HG03565 (cell line): Measurements from ENCODE around the gene SEC14L3.
"Not testable (repeated sequence)": the region's sequence is repeated elsewhere in the genome, so short reads cannot be mapped to it uniquely, and the experiment has no call there.

Experiments
- ATAC-seq: cut with Tn5 transposase; IDR thresholded peaks from one replicate; pipeline ENCODE4 v1.9.1; 2021; ENCODE audit warnings: mild to moderate bottlenecking, moderate library complexity; ENCODE audit not compliant: unreplicated experiment

The SEC14L3 gene

DNA sequence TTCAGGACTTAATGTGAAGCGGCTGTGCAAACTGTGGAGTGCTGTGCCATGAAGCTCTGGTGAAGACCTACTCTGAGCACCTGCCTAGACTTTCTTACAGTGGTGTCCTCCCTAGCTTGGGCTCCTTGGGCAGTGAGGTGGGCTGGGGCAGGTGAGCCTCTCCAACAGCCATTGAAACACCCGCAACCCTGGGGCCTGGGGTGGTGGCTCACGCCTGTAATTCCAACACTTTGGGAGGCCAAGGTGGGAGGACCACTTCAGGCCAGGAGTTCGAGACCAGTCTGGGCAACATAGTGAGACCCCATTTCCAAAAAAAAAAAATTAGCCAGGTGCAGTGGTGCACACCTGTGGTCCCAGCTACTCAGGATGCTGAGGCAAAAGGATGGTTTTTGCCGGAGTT lies 14.3 kb upstream of the SEC14L3 start:
- no peak for ATAC-seq

DNA sequence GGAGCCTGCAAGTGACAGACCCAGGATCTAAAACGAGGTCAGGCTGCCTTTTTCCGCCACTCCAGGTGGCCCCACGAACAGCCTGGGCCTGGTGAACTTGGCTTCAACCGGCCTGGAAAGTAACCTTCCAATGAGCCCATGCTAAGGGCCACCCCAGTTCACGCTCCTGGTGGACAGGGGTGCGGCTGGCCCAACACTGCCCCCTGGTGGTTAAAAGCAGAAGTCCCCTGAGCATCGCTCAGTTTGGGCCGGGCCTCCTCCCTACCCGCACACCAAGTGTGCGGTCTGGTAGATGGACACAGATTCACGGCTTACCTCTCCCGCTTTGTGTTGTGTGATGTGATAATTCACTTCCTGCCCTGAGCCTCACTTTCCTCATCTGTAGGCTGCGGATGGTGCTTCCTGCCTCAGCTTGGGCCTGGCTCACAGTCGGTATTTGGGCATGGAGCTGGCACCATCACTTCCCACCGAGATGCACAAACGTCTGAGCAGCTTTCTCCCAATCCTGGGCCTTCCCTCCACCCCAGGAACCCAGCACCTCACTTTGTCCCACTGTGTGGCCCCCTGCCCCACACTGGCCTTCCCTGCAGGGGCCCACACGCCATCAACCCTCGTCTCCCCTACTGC lies 13.7 kb upstream of the SEC14L3 start:
- ATAC-seq = no peak

DNA sequence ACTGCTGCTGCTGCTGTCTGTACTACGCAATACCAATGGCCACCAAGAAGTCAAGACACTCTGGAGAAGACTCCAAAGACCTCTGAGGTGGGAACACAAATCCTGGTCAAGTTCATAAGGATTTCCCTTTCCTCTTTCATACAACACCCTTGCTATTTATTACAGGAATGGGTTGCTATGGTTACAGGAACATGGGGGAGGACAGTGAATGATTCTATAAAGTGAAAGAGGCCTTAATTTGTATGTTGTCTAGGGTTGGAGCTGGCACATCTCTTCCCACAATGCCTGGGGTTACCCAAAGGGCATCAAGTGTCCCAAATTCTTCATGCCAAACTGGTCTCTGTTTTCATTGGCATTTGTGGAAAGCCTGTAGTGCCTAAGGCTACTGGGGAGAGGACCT lies 11.4 kb upstream of the SEC14L3 start:
- no peak for ATAC-seq

DNA sequence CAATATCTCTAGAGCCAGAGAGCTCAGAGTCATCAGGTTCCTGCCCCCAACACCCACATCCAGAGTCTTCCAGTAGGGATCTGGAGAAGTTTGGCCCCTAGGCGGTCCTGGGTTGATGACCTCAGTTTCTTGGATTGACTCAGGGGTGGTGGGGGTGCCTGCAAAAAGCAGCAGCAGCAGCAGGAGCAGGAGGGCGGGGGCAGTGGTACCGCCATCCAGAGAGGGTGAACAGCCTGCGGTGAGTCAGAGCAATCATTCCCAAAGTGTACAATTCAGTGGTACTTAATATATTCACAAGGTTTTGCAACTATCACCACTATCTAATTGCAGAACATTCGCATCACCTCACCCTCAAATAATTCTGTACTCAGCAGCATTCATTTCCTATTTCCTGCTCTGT lies 9.9 kb upstream of the SEC14L3 start:
- ATAC-seq = no peak

DNA sequence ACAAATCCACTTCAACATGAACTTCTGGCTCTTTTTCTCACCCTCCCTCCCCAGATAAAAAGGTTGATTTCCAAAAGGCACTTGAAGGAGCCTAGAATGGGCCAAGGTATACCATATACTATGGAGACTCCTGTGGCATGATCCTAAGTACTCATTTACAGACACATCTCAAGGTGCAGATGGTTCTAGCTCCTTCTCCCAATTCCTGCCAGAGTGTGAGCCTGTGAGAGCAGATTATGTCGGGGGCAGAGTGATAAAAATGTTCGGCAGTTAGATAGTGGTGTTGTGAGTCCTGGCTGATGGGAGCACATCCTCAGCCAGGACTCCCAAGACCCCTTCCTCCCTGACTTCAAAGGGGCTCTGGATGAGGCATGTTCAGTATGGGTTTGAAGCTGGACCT lies 8.2 kb upstream of the SEC14L3 start:
- no peak for ATAC-seq

DNA sequence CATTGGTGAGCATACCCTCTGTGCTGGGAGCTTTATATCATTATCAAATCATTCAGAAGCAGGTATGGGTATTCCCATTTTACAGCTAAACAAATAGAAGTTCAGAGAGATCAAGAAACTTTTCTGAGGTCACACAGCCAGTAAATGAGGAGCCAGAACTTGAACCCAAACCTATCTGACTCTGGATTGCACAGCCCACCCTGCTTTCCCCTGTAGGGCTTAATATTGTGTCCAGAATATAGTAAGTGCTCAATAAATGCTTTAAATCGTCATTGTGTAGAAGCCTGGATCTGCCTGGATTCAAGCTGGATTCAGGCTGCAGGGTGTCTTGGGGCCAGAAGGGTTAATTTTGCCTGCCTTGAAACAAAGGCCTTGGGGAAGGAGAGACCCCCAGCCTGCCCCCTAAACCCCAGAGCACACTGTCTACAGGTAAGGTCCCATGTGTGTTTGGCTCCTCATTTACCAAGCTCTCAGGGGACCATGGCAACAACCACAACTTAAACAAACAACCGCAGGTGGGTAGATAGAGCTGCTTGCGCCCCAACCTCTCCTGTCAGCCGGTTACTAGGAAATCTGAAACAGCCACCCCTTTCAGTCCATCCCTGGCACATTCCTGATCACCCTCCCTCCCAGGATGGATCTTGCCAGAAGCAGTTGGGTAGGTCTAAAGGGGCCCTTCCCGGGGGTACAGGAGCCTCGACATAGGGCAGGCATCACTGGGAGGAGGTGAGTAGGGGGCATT lies 3.0 kb upstream of the SEC14L3 start:
- ATAC-seq = no peak

DNA sequence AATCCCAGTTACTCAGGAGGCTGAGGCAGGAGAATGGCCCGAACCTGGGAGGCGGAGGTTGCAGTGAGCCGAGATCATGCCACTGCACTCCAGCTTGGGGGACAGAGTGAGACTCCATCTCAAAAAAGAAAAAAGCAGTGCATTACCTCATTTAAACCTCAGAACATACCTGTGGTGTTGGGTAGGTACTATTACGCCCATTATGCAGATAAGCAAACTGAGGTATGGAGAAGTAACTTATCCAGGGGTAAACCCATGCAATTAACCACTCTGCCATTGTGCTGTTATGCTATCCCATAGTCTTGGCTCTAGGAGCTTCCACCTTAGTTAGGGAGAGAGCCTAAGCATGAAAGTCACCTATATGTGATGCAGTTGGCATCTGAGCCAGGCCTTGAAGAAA lies 2.3 kb upstream of the SEC14L3 start:
- ATAC-seq = no peak

DNA sequence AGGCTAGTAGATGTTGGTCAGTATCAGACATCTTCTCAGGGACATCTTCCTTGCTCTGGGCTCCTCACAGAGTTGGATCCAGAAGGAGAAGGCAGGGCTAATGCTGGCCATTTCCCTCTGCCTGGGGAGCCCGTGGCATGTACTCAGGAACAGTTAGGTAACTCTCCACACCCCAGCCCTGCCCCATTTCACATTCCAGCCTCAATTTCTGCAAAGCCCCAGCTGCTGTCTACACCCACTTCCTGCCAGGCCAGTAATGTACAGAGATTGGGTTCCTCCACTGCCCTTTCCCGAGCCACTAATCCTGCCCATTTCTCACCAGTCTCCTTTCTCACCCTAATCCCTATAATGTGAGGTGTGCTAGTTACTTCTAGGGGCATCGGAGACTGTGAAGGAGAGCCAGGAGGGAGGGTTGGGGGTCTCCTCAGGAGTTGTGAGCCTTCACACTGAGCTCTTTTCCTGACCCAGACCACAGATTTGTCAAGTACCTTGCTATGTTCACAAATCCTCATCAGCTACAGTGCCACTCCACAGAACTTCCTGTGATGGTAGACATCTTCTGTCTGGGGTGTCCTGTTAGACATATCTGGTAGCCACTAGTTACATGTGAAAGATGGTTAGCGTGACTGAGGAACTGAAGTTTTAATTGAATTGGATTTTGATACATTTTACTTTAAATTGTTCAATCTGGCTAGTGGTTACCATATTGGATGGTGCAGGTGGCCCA lies 1.3 kb upstream of the SEC14L3 start:
- ATAC-seq = no peak

DNA sequence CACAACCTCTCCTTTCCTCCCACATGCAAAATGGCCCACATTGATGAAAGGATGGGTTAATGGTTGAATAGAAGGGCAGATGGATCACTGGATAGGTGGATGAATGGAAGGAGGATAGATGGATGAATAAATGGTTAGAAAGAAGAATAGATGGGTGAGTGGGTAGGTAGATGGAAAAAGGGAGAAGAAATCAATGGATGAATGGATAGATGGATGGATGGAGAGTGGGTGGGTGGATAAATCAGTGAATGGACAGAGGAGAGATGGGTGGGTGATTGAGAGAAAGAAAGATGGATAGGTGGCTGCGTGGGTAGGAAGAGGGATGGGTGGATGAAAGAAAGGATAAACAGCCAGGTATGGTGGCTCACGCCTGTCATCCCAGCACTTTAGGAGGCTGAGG lies 1.2 kb downstream of the SEC14L3 start:
- ATAC-seq = no peak

DNA sequence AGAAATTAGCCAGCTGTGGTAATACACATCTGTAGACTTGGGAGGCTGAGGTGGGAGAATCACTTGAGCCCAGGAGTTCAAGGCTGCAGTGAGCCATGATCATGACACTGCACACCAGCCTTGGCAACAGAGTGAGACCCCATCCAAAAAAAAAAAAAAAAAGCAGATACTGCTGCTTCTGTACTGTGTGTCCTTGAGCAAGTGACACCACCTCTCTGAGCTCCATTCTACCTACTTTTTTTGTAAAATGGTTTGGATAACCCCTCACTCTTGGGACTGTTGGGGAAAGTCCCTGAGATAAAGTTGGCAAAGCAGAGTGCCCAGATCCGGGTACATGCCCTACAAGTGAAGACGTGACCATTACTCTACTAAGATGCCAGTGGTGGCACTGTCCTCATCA lies 2.7 kb downstream of the SEC14L3 start:
- no peak for ATAC-seq

DNA sequence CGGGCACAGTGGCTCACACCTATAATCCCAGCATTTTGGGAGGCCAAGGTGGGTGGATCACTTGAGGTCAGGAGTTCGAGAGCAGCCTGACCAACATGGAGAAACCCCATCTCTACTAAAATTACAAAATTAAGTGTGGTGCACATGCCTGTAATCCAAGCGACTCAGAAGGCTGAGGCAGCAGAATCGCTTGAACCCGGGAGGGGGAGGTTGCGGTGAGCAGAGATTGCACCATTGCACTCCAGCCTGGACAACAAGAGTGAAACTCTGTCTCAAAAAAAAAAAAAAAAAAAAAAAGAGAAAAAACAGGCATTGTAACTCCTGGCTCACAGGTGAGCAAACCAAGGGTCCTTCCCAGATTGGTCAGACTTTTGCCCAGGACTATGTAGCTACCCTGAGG lies 11.3 kb downstream of the SEC14L3 start:
- not testable (repeated sequence) for ATAC-seq

DNA sequence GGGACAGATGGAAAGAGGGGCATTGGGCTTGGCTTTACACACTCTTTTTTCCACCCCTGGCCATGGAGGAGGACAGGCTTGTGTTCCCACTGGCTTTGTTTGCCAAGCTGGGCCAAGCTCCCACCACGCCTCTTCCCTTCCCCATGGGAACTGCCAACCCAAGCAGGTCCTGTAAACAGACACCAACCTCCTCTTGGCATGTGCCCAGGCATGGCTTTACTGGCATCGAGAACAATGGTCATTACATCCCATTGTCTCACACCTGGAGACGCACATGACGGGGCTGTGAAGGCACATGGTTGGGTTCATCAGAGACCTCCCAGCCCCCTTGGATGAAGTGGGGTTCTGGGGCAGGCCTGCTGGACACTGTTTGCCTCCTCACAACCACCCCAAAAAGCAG lies 11.7 kb downstream of the SEC14L3 start:
- no peak for ATAC-seq

DNA sequence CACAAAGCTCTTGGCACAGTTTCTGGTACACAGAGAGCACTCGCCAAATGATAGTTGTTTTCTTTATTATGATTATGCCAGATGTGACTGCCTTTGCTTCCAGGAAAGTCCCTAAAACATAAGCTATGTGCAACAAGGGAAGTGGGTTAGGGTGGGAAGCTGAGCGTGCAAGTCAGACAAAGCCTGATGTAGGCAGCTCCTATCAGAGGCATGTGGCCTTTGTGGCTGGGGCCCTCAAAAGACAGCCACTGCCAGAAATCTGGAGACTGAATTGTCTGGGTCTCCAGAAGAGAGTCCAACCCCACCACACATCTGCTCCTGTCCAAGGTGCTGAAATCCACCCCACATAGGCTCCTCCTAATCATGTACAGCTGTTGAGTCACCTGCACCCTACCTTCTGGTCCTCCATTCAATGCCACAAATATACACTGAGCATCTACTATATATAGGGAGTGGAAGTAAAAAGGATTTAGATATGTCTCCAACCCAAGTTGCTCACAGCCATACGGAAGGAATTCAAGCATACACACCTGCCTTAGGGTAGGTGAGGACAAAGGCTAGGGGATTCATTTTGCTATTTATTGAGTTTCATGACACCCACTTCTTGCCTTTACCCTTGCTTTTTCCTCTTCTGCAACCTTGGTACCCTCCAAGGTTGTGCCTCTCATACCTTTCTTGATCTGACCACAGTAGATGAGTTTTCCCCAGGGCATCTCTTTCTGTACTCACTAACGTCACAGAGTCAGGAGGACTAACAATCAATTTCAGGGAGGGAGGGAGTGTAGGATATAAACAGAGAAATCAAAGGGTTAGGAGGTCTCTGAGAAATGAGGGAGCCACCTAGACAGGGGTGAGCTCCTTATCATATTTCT lies 12.4 kb downstream of the SEC14L3 start:
- ATAC-seq = no peak

DNA sequence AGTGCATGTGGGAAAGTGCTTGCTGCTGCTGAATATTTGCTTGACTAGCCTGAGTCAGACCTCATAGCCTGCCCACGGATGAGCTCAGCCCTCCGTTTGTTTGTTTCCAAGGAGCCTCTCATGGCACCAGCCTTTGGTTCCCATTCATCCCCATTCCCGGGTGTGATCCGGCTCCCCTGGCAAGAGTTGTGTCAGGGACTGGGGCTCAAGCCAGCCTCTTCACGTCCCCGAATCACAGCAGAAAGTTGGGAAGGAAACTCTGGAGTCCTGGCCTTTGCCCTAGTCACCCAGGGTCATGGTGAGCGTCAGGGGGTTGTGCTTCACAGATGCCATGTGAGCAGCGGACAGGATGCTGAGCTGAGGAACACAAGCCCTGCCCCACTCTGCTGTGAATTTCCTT lies 13.8 kb downstream of the SEC14L3 start:
- no peak for ATAC-seq

DNA sequence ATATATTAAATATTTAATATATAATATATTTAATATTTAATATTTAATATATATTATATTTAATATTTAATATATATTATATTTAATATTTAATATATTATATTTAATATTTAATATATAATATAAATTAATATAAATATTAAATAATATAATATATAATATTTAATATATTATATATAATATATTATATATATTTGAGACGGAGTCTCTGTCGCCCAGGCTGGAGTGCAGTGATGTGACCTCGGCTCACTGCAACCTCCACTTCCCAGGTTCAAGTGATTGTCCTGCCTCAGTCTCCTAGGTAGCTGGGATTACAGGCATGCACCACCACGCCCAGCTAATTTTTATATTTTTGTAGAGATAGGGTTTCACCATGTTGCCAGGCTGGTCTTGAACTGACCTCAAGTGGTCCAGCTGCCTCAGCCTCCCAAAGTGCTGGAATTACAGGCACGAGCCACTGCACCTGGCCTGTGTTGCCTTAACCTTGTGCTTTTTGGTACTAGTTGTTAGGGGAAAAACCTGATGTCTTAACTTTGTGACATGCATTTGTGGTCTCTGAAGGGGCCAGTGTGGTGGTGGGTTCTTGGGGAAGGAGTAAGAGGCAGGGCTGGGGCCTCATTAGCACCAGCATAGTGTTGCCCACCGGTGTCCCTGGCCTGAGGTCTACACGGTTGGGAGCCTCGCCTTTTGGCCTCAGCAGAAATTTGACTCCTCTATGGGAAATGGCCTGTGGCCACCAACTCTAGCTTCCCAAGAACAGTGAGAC lies 16.6 kb downstream of the SEC14L3 start:
- no peak for ATAC-seq

DNA sequence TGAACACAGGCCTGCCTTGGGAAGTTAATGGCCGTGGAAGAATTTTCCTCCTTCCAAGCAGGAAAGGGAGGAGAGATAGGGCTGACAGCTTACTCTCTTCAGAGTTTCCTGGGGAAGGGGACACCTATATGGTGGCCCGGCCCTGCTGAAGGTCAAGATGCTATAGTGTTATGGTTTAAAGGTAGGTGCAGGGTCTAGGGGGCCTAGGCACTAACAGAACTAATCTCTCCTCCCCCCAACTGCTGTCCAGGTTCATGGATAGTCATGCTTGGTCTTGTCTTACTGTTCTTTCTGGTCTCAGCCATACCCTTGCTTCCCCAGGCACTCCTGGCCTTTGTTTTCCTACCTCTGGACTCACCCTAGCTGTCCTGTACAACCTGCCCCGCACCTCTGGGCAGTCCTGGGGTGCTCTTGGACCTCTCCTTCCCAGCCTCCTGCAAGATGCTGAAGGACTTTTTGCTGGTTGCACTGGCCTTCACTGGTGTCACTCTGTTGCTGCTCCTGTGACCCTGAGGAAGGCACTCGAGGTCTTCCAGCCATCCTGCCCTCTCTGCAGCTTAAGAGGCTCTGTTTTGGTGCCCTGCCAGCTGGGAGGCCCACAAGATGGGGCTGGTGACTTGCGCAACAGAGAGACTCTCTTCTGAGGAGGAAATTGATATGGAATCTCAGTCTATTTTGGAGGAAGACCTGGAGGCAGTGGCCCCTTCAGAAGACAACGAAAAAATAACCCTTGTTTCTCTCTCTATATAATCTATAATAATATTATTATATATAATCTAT lies 17.9 kb downstream of the SEC14L3 start:
- no peak for ATAC-seq

DNA sequence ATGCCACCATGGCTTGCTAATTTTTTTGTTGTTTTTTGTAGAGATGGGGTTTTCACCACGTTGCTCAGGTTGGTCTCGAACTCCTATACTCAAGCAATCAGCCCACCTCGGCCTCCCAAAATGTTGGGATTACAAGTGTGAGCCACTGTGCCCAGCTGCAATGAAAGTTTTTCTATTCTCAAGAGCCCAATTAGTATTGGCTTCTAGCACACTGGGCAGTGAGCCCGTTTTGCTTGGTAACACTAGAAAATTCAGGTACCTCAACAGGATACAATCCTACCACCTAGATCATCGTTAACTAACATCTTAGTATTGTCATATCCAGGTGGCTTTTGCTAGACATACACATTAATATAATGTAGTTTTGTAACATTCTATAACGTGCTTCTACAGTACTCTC lies 19.0 kb downstream of the SEC14L3 start:
- ATAC-seq = no peak

DNA sequence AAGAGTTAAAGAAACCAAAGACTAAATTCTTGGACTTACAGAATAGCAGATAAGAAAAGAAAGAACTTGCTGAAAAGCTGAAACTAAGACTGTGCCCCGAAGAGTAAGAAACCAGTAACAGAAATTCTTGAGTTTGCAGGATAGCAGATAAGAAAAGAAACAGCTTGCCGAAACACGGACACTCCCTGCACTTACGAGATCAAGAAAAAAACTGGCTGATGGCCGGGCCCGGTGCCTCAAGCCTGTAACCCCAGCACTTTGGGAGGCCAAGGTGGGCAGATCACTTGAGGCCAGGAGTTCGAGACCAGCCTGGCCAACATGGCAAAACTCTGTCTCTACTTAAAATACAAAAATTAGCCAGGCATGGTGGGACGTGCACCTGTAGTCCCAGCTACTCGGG lies 20.3 kb downstream of the SEC14L3 start:
- ATAC-seq = not testable (repeated sequence)

DNA sequence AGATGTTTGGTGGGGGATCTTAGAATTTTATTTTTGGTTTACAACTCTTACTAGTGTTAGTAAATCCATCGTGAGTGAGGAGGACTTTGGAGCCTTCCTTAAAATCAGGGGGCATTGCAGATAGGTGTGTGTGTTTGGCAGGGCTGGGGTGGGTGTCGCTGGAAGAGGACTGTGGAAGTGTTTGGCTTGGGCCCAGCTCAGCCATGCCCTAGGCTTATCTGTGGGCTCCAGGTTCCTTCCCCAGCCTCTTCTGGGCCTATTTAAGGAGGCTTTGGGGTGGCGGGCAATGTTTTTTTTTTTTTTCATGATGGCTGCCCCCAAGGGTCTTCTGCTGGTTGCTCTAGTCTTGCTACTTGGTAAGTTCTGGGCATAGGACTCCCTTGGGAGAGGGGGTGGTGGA lies 24.2 kb downstream of the SEC14L3 start:
- no peak for ATAC-seq
